ENCODE results near the gene SERPINE1. TPM values are rescaled to one million over a fixed set of nuclear protein-coding genes. Genes with fewer than 3 reads are reported as not detected.

The SERPINE1 gene
- total RNA-seq, 1 donor from 2014 or later, result 4.3 TPM

DNA sequence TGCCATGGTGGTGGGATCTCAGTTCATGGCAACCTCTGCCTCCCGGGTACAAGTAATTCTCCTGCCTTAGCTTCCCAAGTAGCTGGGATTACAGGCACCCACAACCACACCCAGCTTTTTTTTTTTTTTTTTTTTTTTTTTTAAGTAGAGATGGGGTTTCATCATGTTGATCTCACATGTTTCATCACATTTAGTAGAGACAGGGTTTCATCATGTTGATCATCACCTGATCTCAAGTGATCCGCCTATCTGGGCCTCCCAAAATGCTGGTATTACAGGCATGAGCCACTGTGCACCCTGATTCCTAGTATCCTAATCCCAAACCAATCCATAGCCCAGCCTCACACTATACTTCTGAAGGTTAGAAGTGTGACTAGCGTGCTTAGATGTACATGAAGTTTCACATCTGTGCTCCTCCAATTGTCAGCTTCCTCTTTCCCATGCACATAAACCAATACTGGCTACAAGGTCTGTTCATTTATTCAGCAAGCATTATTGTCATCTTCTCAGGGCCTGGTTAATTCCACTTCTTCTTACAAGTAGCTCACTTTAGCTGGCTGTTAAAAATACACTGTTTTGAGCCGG, 60.0 kb downstream of the SERPINE1 start:
- TF ChIP-seq, protein P1, sequence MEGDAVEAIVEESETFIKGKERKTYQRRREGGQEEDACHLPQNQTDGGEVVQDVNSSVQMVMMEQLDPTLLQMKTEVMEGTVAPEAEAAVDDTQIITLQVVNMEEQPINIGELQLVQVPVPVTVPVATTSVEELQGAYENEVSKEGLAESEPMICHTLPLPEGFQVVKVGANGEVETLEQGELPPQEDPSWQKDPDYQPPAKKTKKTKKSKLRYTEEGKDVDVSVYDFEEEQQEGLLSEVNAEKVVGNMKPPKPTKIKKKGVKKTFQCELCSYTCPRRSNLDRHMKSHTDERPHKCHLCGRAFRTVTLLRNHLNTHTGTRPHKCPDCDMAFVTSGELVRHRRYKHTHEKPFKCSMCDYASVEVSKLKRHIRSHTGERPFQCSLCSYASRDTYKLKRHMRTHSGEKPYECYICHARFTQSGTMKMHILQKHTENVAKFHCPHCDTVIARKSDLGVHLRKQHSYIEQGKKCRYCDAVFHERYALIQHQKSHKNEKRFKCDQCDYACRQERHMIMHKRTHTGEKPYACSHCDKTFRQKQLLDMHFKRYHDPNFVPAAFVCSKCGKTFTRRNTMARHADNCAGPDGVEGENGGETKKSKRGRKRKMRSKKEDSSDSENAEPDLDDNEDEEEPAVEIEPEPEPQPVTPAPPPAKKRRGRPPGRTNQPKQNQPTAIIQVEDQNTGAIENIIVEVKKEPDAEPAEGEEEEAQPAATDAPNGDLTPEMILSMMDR (IDR thresholded peaks at IDR 0.05; ENCODE audit: borderline replicate concordance), result no peak
- Histone ChIP-seq H3K4me3 (no peak overlapping the region), H3K27me3 (ENCODE audit: low read depth) (peaks cover 69% of the 10 kb centered on the region), H3K9me3 (replicated peaks) (no peaks in the 10 kb centered on the region), H3K27ac (replicated peaks) (no peak overlapping the region), H3K4me1 (no peaks in the 10 kb centered on the region), H3K36me3 (no peaks in the 10 kb centered on the region)
- DNase-seq, result no peak
- intact Hi-C loops (cut with micrococcal nuclease), result no loop called here

Small RNA genes lying within 50 kb of the gene (microRNA-seq; reads per million reads assigned to microRNA genes)
- gene MIR4653, result not detected

Other genes with a start within 250 kb of the SERPINE1 start
- 2.4 TPM for gene UFSP1, start 237.4 kb upstream of the SERPINE1 start, total RNA-seq
- gene ACHE, start 231.2 kb upstream of the SERPINE1 start, total RNA-seq, result 0.49 TPM
- gene MUC3A, start 177.6 kb upstream of the SERPINE1 start, total RNA-seq, result 0.19 TPM
- gene MUC12, start 157.5 kb upstream of the SERPINE1 start, total RNA-seq, result 0.30 TPM
- gene MUC17, start 107.0 kb upstream of the SERPINE1 start, total RNA-seq, result not detected
- gene TRIM56, start 41.6 kb upstream of the SERPINE1 start, total RNA-seq, result 17.0 TPM
- gene AP1S1, start 27.4 kb downstream of the SERPINE1 start, total RNA-seq, result 10.7 TPM
- not detected for gene VGF, start 38.5 kb downstream of the SERPINE1 start, total RNA-seq
- not detected for gene NAT16, start 53.2 kb downstream of the SERPINE1 start, total RNA-seq
- not detected for gene MOGAT3, start 73.9 kb downstream of the SERPINE1 start, total RNA-seq
- 38.7 TPM for gene PLOD3, start 90.5 kb downstream of the SERPINE1 start, total RNA-seq
- gene ZNHIT1, start 91.1 kb downstream of the SERPINE1 start, total RNA-seq, result 56.9 TPM
- gene CLDN15, start 110.7 kb downstream of the SERPINE1 start, total RNA-seq, result 2.2 TPM
- 322 TPM for gene FIS1, start 118.0 kb downstream of the SERPINE1 start, total RNA-seq
- 32.0 TPM for gene IFT22, start 194.7 kb downstream of the SERPINE1 start, total RNA-seq
- gene COL26A1, start 235.8 kb downstream of the SERPINE1 start, total RNA-seq, result not detected